ENCODE results near the gene LOXL3.

- TF ChIP-seq CTCF (IDR thresholded peaks at IDR 0.05) (no peak), EZH2 (IDR thresholded peaks at IDR 0.05) (no peak), EZH2phosphoT487 (IDR thresholded peaks at IDR 0.05) (no peak)
These were observed 67.6 kb downstream of the LOXL3 start for GRCh38 chr2:74486141-74486540.
